Ammon's horn (tissue), 1 donor: ENCODE data around the gene VGF.
"Not testable (repeated sequence)": the region's sequence is repeated elsewhere in the genome, so short reads cannot be mapped to it uniquely, and the experiment has no call there.

Experiments used
- DNase-seq: peaks from one replicate; pipeline ENCODE4 v3.0.0-alpha.2; 2016; ENCODE audit warnings: low spot score

VGF gene

DNA sequence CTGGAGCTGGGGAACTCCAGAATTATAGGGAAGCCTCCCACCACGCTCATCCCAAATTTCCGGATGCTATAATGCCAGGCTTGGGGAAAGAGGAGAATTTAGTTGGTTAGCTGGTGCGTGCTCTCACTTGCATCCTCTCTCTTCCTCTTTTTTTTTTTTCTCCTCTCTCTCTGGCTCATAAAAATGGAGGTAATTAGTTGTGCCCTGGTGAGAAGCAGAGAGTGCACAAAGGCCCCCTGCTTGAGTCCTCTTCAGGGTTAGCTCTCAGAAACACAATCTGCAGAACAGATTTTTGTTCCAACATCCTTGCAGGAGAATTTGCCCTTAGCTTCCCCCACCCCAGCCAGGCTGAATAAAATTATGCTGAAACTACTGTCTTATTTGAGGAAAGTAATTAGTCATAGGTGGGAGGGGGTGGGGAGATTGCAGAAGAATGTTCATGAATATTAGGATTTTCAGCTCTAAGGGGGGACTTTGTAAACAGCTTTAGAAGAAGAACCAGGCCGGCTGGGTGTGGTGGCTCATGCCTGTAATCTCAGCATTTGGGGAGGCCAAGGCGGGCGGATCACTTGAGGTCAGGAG, 30.9 kb downstream of the VGF start:
- DNase-seq, result no peak

DNA sequence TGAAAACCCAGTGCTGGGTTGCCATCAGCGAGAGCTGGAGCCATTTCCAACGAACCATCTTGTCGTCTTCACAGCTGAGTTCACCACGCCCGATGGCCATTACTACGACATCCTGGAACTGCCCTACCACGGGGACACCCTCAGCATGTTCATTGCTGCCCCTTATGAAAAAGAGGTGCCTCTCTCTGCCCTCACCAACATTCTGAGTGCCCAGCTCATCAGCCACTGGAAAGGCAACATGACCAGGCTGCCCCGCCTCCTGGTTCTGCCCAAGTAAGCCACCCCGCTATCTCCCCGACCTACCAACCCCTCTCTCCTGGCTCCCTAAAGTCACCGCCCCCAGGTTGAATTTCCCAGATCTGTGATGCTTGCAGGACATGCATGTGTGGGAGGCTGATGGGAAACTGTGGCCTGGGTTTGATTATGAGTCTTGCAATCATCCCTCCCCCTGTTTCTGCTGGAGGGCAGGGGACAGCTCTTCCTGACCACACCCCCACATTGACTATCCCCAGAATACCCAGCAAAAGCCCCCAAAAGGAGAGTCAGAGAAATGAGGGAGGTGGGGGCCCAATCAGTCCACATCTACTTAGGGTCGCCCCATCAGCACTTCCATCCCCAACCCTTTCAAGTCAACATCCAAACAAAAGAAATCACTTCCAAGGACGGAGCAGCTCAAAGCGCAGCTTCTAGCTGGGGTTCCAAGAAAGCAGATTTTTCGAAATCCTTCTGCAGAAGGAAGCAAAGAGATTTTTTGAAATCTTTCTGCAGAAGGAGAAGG, 31.6 kb downstream of the VGF start:
- DNase-seq, result no peak

DNA sequence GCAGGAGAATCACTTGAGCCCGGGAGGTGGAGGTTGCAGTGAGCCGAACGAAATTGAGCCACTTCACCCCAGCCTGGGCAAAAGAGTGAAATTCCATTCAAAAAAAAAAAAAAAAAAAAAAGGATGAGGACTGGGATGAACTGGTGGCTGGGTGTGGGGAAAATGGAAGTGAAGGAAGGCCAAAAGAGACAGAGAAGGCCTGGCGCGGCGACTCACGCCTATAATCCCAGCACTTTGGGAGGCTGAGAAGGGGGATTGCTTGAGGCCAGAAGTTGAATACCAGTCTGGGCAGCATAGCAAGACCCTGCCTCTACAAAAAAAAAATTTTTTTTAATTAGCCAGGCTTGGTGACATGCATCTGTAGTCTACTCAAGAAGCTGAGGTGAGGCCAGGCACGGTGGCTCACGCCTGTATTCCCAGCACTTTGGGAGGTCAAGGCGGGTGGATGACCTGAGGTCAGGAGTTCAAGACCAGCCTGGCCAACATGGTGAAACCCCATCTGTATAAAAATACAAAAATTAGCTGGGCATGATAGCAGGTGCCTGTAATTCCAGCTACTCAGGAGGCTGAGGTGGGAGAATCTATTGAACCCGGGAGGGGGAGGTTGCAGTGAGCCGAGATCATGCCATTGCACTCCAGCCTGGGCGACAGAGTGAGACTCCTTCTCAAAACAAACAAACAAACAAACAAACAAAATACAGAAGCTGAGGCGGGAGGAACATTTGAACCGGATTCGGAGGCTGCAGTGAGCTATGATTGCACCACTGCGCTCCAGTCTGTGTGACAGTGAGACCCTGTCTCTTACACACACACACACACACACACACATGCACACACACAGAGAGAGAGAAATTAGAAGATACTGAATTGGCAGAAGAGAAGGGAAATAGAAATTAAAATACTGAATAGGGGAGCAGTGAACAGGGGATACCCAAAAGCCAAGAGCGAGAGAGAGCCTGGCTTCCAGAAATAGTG, 32.5 kb downstream of the VGF start:
- not testable (repeated sequence) for DNase-seq

DNA sequence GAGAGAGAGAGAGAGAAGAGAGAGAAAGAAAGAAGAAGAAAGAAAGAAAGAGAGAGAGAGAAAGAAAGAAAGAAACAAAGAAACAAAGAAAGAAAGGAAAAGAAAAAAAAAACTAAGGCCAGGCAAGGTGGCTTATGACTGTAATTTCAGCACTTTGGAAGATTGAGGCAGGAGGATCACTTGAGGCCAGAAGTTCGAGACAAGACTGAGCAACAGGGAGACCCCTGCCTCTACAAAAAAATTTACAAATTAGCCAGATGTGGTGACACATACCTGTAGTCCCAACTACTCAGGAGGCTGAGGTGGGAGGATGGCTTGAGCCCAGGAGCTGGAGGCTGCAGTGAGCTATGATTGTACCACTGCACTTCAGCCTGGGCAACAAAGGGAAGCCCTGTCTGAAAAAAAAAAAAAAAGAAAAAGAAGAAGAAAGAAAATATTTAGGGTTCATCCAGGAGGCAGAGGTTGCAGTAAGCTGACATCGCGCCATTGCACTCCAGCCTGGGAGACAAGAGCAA, 35.7 kb downstream of the VGF start:
- no peak for DNase-seq

DNA sequence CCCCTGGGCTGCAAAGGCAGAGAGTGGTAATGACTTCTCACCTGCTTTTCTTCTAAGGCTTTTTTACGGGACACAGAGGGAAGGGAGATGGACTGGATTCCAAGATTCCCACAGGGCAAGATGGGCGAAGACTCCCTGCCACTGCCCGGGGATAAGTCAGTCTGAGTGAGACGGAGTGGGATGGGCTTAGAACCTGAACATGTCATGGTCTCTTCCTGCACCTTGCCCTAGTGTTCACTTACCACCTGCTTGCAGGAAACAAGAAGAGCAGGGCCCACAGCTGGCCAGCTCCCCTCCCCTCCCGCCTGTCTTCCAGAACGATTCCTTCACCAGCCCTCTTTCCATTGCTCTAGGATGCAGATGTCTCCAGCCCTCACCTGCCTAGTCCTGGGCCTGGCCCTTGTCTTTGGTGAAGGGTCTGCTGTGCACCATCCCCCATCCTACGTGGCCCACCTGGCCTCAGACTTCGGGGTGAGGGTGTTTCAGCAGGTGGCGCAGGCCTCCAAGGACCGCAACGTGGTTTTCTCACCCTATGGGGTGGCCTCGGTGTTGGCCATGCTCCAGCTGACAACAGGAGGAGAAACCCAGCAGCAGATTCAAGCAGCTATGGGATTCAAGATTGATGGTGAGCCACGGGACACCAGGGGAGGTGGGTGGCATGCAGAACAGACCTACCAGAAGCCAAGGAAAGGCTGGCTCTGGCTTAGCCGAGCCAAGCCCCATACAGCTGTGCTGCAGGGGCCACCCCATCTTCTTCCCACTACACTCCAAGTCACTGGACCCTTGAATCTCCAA, 37.1 kb downstream of the VGF start:
- DNase-seq, result no peak

DNA sequence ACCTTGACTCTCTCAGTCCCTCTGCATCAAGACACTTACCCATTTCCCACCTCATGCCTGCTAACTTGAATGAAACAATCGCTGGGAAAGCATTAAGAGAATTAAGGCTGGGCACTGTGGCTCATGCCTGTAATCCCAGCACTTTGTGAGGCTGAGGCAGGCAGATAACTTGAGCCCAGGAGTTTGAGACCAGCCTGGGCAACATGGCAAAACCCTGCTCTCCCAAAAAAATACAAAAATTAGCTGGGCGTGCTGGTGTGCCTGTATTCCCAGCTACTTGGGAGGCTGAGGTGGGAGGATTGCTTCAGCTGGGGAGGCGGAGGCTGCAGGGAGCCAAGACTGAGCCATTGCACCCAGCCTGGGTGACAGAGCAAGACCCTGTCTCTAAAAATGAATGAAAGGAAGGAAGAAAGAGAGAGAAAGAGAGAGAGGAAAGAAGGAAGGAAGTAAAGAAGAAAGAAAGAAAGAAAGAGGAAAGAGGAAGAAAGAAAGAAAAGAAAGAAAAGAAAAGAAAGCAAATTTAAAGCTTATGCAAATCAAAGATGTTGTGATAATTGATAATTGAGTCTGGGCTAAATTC, 37.8 kb downstream of the VGF start:
- no peak for DNase-seq

DNA sequence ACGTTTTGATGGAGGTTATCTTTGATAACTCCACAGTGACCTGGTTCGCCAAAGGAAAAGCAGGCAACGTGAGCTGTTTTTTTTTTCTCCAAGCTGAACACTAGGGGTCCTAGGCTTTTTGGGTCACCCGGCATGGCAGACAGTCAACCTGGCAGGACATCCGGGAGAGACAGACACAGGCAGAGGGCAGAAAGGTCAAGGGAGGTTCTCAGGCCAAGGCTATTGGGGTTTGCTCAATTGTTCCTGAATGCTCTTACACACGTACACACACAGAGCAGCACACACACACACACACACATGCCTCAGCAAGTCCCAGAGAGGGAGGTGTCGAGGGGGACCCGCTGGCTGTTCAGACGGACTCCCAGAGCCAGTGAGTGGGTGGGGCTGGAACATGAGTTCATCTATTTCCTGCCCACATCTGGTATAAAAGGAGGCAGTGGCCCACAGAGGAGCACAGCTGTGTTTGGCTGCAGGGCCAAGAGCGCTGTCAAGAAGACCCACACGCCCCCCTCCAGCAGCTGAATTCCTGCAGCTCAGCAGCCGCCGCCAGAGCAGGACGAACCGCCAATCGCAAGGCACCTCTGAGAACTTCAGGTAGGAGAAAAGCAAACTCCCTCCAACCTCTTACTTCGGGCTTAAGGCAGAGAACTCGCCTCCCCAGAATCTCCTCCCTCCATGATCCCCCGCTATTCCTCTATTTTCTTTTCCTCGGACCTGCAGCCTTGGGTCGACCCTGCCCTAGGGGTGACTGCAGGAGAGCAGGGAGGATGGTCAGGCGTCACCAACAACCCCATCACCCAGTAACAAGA, 38.5 kb downstream of the VGF start, which contains the start of gene SERPINE1:
SERPINE1 (plus strand) TSS at position 454 of the 809 bp plus-strand sequence. CDS start 1,290 bp downstream, outside the sequence.
- peak; percentile 72 for DNase-seq

DNA sequence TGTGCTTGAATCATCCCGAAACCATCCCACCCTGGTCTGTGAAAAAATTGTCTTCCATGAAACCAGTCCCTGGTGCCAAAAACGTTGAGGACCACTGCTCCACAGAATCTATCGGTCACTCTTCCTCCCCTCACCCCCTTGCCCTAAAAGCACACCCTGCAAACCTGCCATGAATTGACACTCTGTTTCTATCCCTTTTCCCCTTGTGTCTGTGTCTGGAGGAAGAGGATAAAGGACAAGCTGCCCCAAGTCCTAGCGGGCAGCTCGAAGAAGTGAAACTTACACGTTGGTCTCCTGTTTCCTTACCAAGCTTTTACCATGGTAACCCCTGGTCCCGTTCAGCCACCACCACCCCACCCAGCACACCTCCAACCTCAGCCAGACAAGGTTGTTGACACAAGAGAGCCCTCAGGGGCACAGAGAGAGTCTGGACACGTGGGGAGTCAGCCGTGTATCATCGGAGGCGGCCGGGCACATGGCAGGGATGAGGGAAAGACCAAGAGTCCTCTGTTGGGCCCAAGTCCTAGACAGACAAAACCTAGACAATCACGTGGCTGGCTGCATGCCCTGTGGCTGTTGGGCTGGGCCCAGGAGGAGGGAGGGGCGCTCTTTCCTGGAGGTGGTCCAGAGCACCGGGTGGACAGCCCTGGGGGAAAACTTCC, 39.2 kb downstream of the VGF start:
- peak; percentile 60 for DNase-seq

DNA sequence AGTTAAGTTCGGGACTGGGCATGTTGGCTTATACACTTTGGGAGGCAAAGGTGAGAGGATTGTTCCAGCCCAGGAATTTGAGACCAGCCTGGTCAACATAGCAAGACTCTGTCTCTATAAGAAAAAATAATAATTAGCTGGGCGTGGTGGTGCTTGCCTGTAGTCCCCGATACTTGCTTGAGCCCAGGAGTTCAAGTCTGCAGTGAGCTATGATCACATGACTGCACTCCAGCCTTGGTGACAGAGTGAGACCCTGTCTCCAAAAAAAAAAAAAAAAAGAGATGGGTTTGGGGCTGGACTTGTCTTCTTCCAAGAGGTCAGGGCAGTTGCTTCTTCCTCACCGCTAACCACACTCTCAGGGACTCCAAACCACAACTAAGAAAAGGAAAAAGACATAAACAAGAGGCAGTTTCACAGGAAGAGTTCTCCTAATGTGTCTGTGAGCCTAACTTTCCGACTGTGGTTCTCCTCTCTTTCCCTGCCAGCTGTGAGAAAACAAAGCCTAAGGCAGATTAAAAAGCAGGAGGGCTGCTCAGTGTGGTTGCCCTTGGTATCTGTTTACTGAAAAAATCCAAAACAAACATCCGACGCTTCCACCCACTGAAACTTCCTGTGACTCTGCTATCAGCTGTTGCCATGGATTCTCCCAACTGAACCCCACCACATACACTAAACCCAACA, 40.9 kb downstream of the VGF start:
- peak; percentile 56 for DNase-seq

DNA sequence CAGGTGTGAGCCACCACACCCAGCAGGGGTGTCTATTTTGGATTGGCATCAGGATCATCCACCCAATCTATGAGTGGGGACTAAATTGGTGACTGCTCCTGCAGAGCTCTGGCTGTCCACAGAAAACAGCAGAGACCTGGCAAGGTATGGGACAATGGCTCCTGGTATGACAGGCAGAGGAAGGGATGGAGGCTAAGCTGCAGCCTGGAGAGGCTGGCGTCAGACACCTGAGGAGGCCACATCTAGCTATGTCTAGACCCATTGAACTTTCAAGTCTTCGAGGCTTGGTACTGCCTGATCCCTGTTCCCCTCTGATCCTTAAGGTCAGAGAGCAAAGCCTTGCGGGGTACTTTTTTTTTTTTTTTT, 41.7 kb downstream of the VGF start:
- no peak for DNase-seq

DNA sequence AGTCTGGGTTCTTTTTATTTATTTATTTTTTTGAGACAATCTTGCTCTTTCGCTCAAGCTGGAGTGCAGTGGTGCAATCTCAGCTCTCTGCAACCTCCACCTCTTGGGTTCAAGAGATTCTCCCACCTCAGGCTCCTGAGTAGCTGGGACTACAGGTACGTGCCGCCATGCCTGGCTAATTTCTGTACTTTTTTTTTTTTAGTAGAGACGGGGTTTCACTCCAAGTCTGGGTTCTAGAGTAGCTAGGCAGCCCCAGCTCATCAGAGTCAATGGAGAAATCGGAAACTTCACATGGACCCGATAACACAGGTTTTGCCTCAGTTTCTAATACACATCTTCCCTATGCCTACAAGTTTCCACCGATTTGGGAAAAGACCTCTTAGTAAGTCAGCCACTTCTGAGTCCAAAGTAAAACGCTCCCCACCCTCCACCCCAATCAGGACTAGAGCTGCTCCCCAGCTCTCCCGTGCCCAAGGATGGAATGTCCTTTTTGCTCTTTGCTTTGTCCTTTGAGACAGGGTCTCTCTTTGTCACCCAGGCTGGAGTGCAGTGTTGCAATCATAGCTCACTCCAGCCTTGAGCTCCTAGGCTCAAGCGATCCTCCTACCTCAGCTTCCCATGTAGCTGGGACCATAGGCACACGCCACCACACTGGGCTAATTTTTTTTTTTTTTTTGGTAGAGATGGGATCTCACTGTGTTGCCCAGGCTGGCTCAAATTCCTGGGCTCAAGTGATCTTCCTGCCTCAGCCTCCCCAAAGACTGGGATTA, 42.3 kb downstream of the VGF start:
- no peak for DNase-seq

DNA sequence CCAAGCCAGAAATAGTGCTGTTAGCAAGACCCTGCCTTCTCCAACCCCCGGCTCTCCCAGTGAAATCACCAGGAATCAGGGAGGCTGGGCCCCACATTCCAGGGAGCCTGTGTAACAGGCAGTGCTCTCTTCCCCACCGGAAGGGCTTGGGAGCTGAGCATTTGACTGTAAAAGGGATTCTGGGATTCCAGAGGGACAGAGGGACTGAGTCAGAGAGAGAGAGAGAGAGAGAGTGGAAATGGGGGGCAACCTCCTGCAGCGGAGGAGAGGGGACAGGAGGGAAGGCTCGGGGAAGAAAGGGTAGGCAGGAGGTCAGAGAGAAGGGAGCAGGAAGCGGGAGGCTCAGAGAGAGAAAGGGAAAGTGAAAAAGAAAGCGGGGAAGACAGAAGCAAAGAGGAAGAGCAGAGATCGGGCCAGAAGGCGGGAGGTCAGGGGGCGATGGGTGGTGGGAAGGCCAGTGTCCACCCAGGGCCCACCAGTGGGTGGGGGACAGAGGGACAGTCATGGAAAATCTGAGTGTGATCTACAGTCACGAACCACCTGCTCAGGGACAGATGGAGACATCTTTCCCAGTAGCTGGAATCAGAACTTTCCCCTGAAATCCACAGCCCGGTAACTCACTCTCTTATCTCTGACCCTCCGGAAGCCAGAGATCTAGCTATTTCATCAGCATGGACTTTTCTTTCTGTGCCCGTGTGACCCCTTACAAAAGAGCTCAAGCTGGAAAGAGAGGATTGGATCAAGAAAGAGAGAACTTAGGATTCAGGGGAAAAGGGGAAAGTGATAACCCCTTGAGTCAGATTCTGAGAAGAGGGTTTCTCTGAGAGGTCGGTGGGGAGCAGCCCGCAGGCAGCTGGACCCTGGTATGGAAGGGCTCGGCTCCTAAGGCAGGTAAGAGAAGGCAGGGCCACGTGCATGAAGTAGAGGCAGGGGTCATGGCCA, 43.1 kb downstream of the VGF start:
- no peak for DNase-seq

DNA sequence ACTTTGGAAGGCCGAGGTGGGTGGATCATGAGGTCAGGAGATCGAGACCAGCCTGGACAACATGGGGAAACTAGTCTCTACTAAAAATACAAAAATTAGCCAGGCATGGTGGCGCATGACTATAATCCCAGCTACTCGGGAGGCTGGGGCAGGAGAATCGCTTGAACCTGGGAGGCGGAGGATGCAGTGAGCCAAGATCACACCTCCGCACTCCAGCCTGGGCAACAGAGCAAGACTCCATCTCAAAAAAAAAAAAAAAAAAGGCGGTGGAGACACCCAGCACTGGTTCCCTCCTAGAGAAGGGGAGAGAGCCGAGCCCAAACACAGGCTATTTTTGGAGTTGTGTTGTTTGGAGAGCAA, 43.8 kb downstream of the VGF start:
- not testable (repeated sequence) for DNase-seq

DNA sequence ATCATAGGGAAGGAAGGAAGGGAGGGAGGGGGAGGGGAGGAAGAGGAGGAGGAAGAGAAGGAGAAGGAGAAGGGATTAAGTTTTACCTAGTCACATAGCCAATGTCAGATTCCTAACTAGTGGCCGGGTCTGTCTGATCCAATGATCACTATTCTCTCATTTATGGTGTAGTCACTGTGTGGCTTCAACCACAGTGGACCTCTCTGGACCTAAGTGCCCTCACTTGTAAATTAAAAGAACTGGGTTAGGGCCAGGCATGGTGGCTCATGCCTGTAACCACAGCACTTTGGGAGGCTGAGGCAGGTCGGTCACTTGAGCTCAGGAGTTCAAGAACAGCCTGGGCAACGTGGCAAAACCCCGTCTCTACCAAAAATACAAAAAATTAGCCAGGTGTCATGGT, 45.1 kb downstream of the VGF start:
- DNase-seq, result no peak

DNA sequence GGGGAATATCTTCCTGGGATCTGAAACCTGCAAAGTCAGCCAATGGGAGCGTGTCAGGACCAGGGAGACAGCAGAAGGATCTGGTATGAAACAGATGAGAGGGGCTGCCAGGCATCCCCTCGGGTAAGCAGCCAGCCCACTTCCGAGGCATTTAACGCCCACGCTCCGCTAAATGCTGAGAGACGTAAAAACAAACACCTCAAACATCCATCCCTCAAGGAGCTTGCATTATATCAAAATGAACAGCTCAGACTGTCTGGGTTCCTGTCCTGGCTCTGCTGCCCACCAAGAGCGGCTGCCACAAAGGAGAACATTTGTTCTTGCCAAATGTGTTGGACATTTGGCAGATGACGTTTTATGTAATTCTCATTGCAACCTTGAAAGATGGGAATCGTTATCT, 45.5 kb downstream of the VGF start:
- DNase-seq, result no peak

DNA sequence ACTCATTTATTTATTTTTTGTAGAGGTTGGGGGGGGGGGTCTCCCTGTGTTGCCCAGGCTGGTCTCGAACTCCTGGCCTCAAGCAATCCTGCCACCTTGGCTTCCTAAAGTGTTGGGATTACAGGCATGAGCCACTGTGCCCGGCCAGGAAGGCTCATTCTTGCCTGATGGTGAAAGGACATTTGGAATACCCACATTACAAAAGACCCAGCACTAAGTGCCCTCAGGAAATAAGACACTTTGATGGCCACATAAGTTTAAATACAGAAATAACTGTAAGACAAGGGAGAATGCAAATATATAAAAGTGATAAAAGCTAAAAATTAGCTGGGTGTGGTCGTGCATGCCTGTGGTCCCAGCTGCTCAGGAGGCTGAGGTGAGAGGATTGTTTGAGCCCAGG, 46.5 kb downstream of the VGF start:
- no peak for DNase-seq

DNA sequence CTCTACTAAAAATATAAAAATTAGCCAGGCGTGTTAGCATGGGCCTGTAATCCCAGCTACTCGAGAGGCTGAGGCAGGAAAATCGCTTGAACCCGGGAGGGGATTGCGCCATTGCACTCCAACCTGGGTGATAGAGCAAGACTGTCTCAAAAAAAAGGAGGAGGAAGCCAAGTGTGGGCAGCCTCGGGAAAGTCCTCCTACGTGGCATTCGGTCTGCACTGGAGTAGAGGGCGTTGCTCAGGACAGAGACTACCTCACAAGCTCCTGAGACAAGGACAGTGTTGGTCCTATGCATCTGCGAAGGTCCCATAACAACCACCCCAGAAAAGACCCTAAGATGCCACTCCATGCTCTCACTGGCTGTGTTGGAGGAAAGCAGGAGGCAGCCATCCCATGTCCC, 48.5 kb downstream of the VGF start:
- no peak for DNase-seq
